ENCODE results near the gene UPK3A. TPM values are rescaled to one million over a fixed set of nuclear protein-coding genes. Genes with fewer than 3 reads are reported as not detected.

The UPK3A gene
- total RNA-seq, 1 experiment from 2014 or later, result 2.0 TPM

DNA sequence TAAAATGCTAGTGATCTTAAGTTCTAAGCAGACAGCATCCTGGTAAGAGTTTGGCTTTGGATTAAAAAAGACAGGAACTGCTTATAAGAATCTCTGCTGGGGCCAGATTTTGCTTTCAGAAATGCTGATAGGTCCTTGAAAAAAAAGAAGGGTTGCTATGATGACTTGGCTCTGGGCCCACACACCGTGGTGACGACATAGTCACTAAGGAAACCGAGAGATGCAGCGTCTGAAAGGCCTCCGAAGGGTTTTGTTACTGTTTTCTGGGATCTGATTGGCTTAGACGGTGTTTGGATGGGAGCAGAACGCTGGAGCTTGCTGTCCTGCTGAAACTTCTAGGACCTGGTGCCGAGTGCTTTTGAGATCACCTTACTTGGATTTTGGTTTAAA lies 33.4 kb downstream of the UPK3A start:
- H3K4me1 Mint-ChIP-seq (ENCODE audit: low read depth, unreplicated experiment), result peaks cover 31% of the 10 kb centered on the region
- H3K27me3 Mint-ChIP-seq (ENCODE audit: insufficient read depth, unreplicated experiment), result no peaks in the 10 kb centered on the region
- no peaks in the 10 kb centered on the region for H3K9me3 Mint-ChIP-seq (ENCODE audit: unreplicated experiment)
- peaks cover 46% of the 10 kb centered on the region for H3K36me3 Mint-ChIP-seq (ENCODE audit: insufficient read depth, unreplicated experiment)
- ChIA-PET POLR2A (no interaction called here), CTCF (interaction anchor here (1.5 kb wide), 1 partner anchor 45 kb away, joined by 6 read pairs; no protein-coding TSS in a partner anchor)
- H3K4me1 ChIP-seq, result peaks cover 49% of the 10 kb centered on the region
- peak overlapping the region; percentile 75 for H3K27ac Mint-ChIP-seq (ENCODE audit: unreplicated experiment)
- no peak overlapping the region for H3K4me3 ChIP-seq (ENCODE audit: low read depth, low read length)
- no peaks in the 10 kb centered on the region for H3K9me3 ChIP-seq
- no peak overlapping the region for H3K4me3 Mint-ChIP-seq (ENCODE audit: unreplicated experiment)
- H3K36me3 ChIP-seq (ENCODE audit: control insufficient read depth, insufficient read depth, low read length), result peaks cover 2% of the 10 kb centered on the region
- H3K27me3 ChIP-seq (replicated peaks; ENCODE audit: control insufficient read depth, insufficient read depth, low read length), result no peaks in the 10 kb centered on the region
- TF ChIP-seq, protein P1, sequence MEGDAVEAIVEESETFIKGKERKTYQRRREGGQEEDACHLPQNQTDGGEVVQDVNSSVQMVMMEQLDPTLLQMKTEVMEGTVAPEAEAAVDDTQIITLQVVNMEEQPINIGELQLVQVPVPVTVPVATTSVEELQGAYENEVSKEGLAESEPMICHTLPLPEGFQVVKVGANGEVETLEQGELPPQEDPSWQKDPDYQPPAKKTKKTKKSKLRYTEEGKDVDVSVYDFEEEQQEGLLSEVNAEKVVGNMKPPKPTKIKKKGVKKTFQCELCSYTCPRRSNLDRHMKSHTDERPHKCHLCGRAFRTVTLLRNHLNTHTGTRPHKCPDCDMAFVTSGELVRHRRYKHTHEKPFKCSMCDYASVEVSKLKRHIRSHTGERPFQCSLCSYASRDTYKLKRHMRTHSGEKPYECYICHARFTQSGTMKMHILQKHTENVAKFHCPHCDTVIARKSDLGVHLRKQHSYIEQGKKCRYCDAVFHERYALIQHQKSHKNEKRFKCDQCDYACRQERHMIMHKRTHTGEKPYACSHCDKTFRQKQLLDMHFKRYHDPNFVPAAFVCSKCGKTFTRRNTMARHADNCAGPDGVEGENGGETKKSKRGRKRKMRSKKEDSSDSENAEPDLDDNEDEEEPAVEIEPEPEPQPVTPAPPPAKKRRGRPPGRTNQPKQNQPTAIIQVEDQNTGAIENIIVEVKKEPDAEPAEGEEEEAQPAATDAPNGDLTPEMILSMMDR (IDR thresholded peaks at IDR 0.05; ENCODE audit: insufficient read depth in 1 of 2, low read depth in 1 of 2, low read length in 1 of 2, severe bottlenecking in 1 of 2, unreplicated experiment in 1 of 2), result no peak
- no peak for DNase-seq
- intact Hi-C loops (cut with micrococcal nuclease; ENCODE audit: unreplicated experiment), result no loop called here
- BruUV-seq (replicated peaks), result no TSS peak

DNA sequence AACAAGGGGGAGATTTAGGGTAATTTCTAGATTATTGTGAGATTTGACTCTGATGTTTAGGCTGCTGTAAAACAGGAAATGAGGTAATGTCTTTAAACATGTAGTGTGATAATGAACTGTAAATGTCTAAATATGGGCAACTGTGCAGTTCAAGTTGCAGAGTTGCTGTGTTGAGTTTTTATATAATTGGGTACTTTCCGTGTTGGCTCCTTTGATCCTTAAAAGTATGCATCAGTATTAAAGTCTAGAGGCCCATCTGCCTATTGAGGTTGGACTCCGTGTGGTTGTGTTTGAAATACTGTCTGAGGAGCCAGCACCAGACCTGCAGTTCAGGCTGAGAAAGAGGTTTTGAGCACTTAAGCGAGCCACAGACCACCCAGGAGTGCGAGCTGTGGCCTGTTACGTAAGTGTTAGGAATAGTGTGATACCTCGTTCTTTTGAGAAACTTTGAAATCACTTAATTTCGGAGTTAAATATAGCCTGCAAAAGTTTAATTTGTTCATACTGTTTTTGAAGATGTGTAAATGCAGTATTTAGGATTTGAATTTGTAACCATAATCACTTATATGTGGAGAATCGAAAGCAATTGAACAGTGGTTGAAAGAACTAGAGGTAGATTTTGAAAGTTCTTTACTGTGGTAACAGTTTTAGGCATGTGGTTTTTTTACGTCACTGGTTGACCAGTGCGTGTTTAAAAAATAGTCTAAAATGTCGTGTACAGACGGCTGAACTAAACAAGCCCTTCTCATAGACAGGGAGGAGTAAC lies 34.0 kb downstream of the UPK3A start:
- intact Hi-C loops (cut with micrococcal nuclease; ENCODE audit: unreplicated experiment), result no loop called here
- no peak for DNase-seq
- POLR2A ChIA-PET, result no interaction called here
- TF ChIP-seq, protein P1 (IDR thresholded peaks at IDR 0.05; ENCODE audit: insufficient read depth in 1 of 2, low read depth in 1 of 2, low read length in 1 of 2, severe bottlenecking in 1 of 2, unreplicated experiment in 1 of 2), result no peak
- H3K4me1 Mint-ChIP-seq (ENCODE audit: low read depth, unreplicated experiment), result peaks cover 26% of the 10 kb centered on the region
- BruUV-seq (replicated peaks), result no TSS peak
- no peak overlapping the region for H3K4me3 Mint-ChIP-seq (ENCODE audit: unreplicated experiment)
- Histone ChIP-seq H3K27me3 (replicated peaks; ENCODE audit: control insufficient read depth, insufficient read depth, low read length) (no peaks in the 10 kb centered on the region), H3K9me3 (no peaks in the 10 kb centered on the region), H3K4me1 (peaks cover 43% of the 10 kb centered on the region), H3K4me3 (ENCODE audit: low read depth, low read length) (no peak overlapping the region), H3K36me3 (ENCODE audit: control insufficient read depth, insufficient read depth, low read length) (peaks cover 5% of the 10 kb centered on the region)
- CTCF ChIA-PET, result no interaction called here
- no peaks in the 10 kb centered on the region for H3K9me3 Mint-ChIP-seq (ENCODE audit: unreplicated experiment)
- peak overlapping the region; percentile 75 for H3K27ac Mint-ChIP-seq (ENCODE audit: unreplicated experiment)
- no peaks in the 10 kb centered on the region for H3K27me3 Mint-ChIP-seq (ENCODE audit: insufficient read depth, unreplicated experiment)
- H3K36me3 Mint-ChIP-seq (ENCODE audit: insufficient read depth, unreplicated experiment), result peaks cover 51% of the 10 kb centered on the region

DNA sequence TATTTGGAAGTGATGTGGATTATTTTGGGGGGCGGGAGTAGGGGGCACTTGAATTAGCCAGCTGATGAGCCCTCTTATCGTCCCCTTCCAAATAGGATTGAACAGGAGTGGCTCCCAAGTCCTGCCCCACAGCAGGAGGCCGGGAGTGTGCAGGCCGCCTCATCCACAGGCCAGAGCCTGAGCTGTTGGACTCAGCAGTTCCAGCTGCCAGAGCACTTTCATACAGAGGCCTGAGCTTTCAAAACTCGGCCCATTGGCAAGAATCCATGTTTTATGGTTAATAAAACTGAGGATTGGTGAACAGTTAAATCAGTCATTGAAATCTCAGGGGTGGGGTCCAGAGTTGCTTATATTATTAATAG lies 34.6 kb downstream of the UPK3A start:
- ChIA-PET POLR2A (no interaction called here), CTCF (no interaction called here)
- intact Hi-C loops (cut with micrococcal nuclease; ENCODE audit: unreplicated experiment), result no loop called here
- no peak for DNase-seq
- peaks cover 37% of the 10 kb centered on the region for H3K4me1 ChIP-seq
- Mint-ChIP-seq H3K4me3 (ENCODE audit: unreplicated experiment) (no peak overlapping the region), H3K9me3 (ENCODE audit: unreplicated experiment) (no peaks in the 10 kb centered on the region), H3K27me3 (ENCODE audit: insufficient read depth, unreplicated experiment) (no peaks in the 10 kb centered on the region), H3K4me1 (ENCODE audit: low read depth, unreplicated experiment) (peaks cover 20% of the 10 kb centered on the region), H3K36me3 (ENCODE audit: insufficient read depth, unreplicated experiment) (peaks cover 56% of the 10 kb centered on the region), H3K27ac (ENCODE audit: unreplicated experiment) (peak overlapping the region; percentile 75)
- no peaks in the 10 kb centered on the region for H3K9me3 ChIP-seq
- H3K36me3 ChIP-seq (ENCODE audit: control insufficient read depth, insufficient read depth, low read length), result peaks cover 8% of the 10 kb centered on the region
- no peaks in the 10 kb centered on the region for H3K27me3 ChIP-seq (replicated peaks; ENCODE audit: control insufficient read depth, insufficient read depth, low read length)
- TF ChIP-seq, protein P1 (IDR thresholded peaks at IDR 0.05; ENCODE audit: insufficient read depth in 1 of 2, low read depth in 1 of 2, low read length in 1 of 2, severe bottlenecking in 1 of 2, unreplicated experiment in 1 of 2), result no peak
- no peak overlapping the region for H3K4me3 ChIP-seq (ENCODE audit: low read depth, low read length)
- BruUV-seq (replicated peaks), result no TSS peak

Measured in Caco-2 (cell line).